Right lobe of liver (tissue), 6 donors: ENCODE results near the gene UBAC2. TPM values are rescaled to one million over a fixed set of nuclear protein-coding genes. Genes with fewer than 3 reads are reported as not detected.

ENCODE experiments used
- ATAC-seq, 4 donors: fragments of 200-7000 bp; cut with Tn5 transposase; one replicate each; pipeline ENCODE4 v1.9.1; 2020; ENCODE audit warnings: mild to moderate bottlenecking in 4 of 4, moderate library complexity in 4 of 4
- DNase-seq, 3 donors: peaks; one replicate each; pipeline ENCODE4 v3.0.0-alpha.2; 2020
- H3K27ac ChIP-seq, 3 donors: fragments of 200-600 bp; one replicate each; pipeline ENCODE4 v1.8.0; 2022
- H3K27me3 ChIP-seq, 2 donors: fragments of 200-600 bp; one replicate each; pipeline ENCODE4 v1.8.0; 2022
- H3K36me3 ChIP-seq, 4 donors: fragments of 200-600 bp; sonication (generic) in 1 of 4; one replicate each; pipeline versions ENCODE4 v1.5.1 to v1.8.0; 2017 to 2022; ENCODE audit warnings: control low read depth in 1 of 4
- H3K4me1 ChIP-seq, 4 donors: fragments of 200-600 bp; sonication (generic) in 1 of 4; one replicate each; pipeline versions ENCODE4 v1.5.1 to v1.8.0; 2017 to 2022; ENCODE audit warnings: control low read depth in 1 of 4
- H3K4me3 ChIP-seq, 3 donors: fragments of 200-600 bp; one replicate each; pipeline ENCODE4 v1.8.0; 2022
- H3K9me3 ChIP-seq, 4 donors: fragments of 200-600 bp; sonication (generic) in 1 of 4; one replicate each; pipeline versions ENCODE4 v1.5.1 to v1.8.0; 2017 to 2022; ENCODE audit warnings: control low read depth in 1 of 4
- POLR2A ChIP-seq: fragments of 450-650 bp; IDR thresholded peaks from one replicate; pipeline ENCODE4 v1.6.1; 2017; ENCODE audit warnings: antibody characterized with exemption, mild to moderate bottlenecking
- WGBS: methylation state at CpG from one replicate; pipeline ENCODE4 v1.1.6; 2018; ENCODE audit warnings: low coverage, low lambda C conversion rate; ENCODE audit not compliant: insufficient coverage; ENCODE audit errors: missing lambda C conversion rate; 5-methylcytosine and 5-hydroxymethylcytosine counted together
- intact Hi-C, 2 donors: fragments of 100-400 bp; cut with DNase I; formaldehyde crosslinking; loops; one replicate each; pipeline versions ENCODE4 v1.11.2 to v1.14.1; 2022
- total RNA-seq, 6 experiments: library from RNA; depleted of rRNA in 2 of 6; stranded (reverse); fragments of >200 nt in 2 of 6; fragmentation: NEBNext Ultra II Directional in 3 of 6; extraction: Animal tissue kit (Norgen Biotek cat#: 25700) in 3 of 6; gene quantifications; one replicate each; pipeline versions ENCODE4 v1.1.0 to v1.2.4, GENCODE V29; 2016 to 2023
- TF ChIP-seq, protein P1 (sequence below), 4 donors: fragments of 200-600 bp in 3 of 4; fragments of 450-650 bp in 1 of 4; IDR thresholded peaks; one replicate each; pipeline versions ENCODE4 v1.5.1 to v1.8.0; 2016 to 2022; ENCODE audit warnings: antibody characterized with exemption in 4 of 4, mild to moderate bottlenecking in 2 of 4
- donor health status: DM: no; HTN: yes; CAD: no.
- donor health status: DM: no; HTN: no; CAD: no.
- donor health status: DM: no; HTN: no; CAD: no.
- donor health status: DM: no; HTN: yes; CAD: no.
- donor health status: DM: no; HTN: yes; CAD: no.

UBAC2 gene
- total RNA-seq, 6 experiments from 2014 or later = 30.2 to 45.0 (median 37.0) TPM

DNA sequence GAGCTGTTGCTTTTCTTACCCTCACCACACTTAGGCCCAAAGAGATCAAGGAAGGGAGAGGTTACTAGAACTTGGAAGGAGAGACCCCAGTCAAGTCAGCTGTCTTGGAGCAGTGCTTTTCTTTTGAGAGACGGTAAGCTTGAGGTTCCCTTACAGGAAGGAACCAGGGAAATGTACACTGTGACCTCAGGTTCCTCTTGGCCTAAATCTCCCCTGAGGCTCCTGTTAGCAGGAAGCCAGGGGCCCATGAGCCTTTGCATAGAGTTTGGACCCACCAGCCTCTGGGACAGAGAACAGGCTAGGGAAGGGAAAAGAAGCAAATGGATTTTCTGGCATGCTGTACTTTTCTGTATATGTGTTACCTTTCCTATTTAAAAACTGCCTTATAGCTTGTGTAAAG is 63.4 kb downstream of the UBAC2 start:
- no peak for DNase-seq
- no peak overlapping the region for H3K27ac ChIP-seq
- H3K4me1 ChIP-seq = peaks cover 0 to 10% (median 0%) of the 10 kb centered on the region in 4 donors
- ATAC-seq = peak; percentile 34 to 69 (median 48)
- intact Hi-C loops = loop anchor here in 1 of 2 donors (5.0 kb wide), 1 partner anchor 87 kb away; no protein-coding TSS in a partner anchor
- no peaks in the 10 kb centered on the region for H3K27me3 ChIP-seq
- WGBS = no CpG with 5 or more reads among the region's 1 CpG
- no peaks in the 10 kb centered on the region for H3K9me3 ChIP-seq
- no peaks in the 10 kb centered on the region for H3K36me3 ChIP-seq
- no peak for TF ChIP-seq POLR2A
- TF ChIP-seq, protein P1, sequence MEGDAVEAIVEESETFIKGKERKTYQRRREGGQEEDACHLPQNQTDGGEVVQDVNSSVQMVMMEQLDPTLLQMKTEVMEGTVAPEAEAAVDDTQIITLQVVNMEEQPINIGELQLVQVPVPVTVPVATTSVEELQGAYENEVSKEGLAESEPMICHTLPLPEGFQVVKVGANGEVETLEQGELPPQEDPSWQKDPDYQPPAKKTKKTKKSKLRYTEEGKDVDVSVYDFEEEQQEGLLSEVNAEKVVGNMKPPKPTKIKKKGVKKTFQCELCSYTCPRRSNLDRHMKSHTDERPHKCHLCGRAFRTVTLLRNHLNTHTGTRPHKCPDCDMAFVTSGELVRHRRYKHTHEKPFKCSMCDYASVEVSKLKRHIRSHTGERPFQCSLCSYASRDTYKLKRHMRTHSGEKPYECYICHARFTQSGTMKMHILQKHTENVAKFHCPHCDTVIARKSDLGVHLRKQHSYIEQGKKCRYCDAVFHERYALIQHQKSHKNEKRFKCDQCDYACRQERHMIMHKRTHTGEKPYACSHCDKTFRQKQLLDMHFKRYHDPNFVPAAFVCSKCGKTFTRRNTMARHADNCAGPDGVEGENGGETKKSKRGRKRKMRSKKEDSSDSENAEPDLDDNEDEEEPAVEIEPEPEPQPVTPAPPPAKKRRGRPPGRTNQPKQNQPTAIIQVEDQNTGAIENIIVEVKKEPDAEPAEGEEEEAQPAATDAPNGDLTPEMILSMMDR (IDR thresholded peaks at IDR 0.05) = no peak
- H3K4me3 ChIP-seq = no peak overlapping the region

DNA sequence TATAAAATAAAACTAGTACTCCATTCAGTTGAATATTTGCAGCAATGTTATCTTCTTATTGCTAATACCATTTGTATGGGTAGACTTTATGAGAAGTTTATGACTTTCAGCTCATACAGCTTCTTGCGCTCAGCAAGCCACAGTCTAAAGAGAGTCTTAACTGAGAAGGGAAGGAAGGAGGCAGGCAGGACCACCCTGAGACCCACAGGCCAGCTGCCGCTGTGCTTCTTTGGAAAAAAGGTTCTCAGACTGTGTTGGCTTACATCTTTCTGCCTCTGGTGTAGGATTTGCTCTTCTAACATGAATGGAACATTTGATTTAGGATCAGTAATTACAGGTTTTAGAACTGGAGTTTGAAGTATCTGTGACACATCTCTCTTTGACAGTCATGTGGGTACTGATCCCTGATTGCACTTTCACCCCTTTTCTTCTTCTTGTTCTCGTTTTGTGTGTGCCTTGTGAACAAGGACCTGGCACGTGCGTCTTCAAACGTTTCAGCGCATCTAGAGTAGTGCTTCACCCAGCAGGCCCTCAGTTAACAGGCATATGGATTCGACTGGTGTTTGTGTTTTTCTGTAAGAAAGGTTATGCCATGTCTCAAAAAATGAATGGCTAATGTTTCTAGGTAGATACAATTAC is 64.6 kb downstream of the UBAC2 start:
- H3K36me3 ChIP-seq = no peaks in the 10 kb centered on the region
- DNase-seq = no peak
- H3K27me3 ChIP-seq = no peaks in the 10 kb centered on the region
- ATAC-seq = no peak
- H3K9me3 ChIP-seq = no peaks in the 10 kb centered on the region
- 73% methylated on average over 8 of the region's 8 CpGs for WGBS
- no peak for TF ChIP-seq POLR2A
- TF ChIP-seq, protein P1 (IDR thresholded peaks at IDR 0.05) = no peak
- intact Hi-C loops = loop anchor here (5.0 kb wide), 3 partner anchors 88 to 172 kb away; no protein-coding TSS in a partner anchor
- no peak overlapping the region for H3K27ac ChIP-seq
- no peak overlapping the region for H3K4me3 ChIP-seq
- H3K4me1 ChIP-seq = peaks cover 0 to 10% (median 2%) of the 10 kb centered on the region in 4 donors

DNA sequence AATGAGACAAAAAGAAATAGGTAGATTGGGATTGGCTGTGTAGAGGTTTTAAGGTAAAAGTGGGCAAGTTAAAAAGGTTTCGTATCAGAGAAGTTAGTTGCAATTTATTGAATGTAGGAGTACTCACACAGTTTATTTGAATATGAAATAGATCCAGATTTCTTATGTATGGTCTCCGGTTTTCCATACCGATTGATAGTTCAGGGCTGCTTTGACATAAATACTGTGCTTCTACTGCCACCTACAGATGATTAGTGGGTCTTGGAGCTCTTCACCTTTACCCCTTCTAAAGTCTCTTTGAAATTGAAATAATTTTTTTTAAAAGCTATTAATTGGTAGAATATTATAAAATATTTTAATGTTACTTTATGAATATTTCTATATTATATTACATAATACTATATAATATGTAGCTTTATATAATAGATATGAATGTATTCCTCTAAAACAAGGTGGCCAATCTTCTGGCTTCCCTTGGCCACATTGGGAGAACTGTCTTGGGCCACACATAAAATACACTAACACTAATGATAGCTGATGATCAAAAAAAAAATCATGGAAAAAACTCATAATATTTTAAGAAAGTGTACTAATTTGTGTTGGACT is 65.3 kb downstream of the UBAC2 start:
- H3K4me1 ChIP-seq = peaks cover 0 to 7% (median 2%) of the 10 kb centered on the region in 4 donors
- no peak overlapping the region for H3K4me3 ChIP-seq
- intact Hi-C loops = loop anchor here (5.0 kb wide), 3 partner anchors 89 to 171 kb away; no protein-coding TSS in a partner anchor
- 13% methylated on average over 3 of the region's 3 CpGs for WGBS
- no peaks in the 10 kb centered on the region for H3K27me3 ChIP-seq
- no peaks in the 10 kb centered on the region for H3K9me3 ChIP-seq
- no peak for TF ChIP-seq POLR2A
- TF ChIP-seq, protein P1 (IDR thresholded peaks at IDR 0.05) = peak; percentile 59 to 77 (median 73)
- H3K36me3 ChIP-seq = no peaks in the 10 kb centered on the region
- no peak for DNase-seq
- ATAC-seq = peak; percentile 72 to 78 (median 74)
- no peak overlapping the region for H3K27ac ChIP-seq

DNA sequence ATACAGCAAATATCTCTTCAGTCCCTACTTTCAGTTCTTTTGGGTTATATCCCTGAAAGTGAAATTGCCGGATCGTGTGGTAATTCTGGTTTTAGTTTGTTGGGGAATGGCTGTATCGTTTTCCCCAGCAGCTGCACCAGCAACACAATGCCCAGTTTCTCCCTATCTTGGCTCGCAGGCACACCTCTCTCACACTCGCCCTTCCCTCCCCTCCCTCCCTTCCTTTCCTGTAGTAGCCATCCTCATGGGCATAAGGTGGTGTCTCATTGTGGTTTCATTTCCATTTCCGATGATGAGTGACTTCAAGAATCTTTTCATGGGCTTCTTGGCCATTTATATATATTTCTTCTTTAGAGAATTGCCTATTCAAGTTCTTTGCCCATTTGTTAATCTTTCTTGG is 66.2 kb downstream of the UBAC2 start:
- peaks cover 0 to 4% (median 0%) of the 10 kb centered on the region in 4 donors for H3K4me1 ChIP-seq
- WGBS = 70% methylated on average over 6 of the region's 6 CpGs
- H3K36me3 ChIP-seq = no peaks in the 10 kb centered on the region
- no peaks in the 10 kb centered on the region for H3K27me3 ChIP-seq
- H3K9me3 ChIP-seq = no peaks in the 10 kb centered on the region
- no peak overlapping the region for H3K27ac ChIP-seq
- intact Hi-C loops = loop anchor here (5.0 kb wide), 3 partner anchors 90 to 170 kb away; no protein-coding TSS in a partner anchor
- TF ChIP-seq, protein P1 (IDR thresholded peaks at IDR 0.05) = no peak
- TF ChIP-seq POLR2A = no peak
- ATAC-seq (no peak), DNase-seq (no peak)
- H3K4me3 ChIP-seq = no peak overlapping the region
